ENCODE data around the gene MTPN. TPM values are rescaled to one million over a fixed set of nuclear protein-coding genes. Genes with fewer than 3 reads are reported as not detected.

MTPN gene
- total RNA-seq, 4 donors from 2014 or later: 100 to 182 (median 145) TPM

GRCh38 chr7:135998081-135998480 lies 20.9 kb upstream of the MTPN start:
- Histone ChIP-seq H3K36me3 (no peaks in the 10 kb centered on the region), H3K4me3 (no peak overlapping the region), H3K27ac (no peak overlapping the region), H3K27me3 (no peaks in the 10 kb centered on the region), H3K4me1 (no peaks in the 10 kb centered on the region), H3K9me3 (no peaks in the 10 kb centered on the region)
- intact Hi-C loops (cut with DNase I): no loop called here
- no peak for DNase-seq
- TF ChIP-seq POLR2A (IDR thresholded peaks at IDR 0.05) (no peak), CTCF (IDR thresholded peaks at IDR 0.05) (no peak)

- Histone ChIP-seq H3K4me3 (no peak overlapping the region), H3K27ac (no peak overlapping the region), H3K36me3 (no peaks in the 10 kb centered on the region), H3K27me3 (no peaks in the 10 kb centered on the region), H3K4me1 (peaks cover 0 to 12% (median 6%) of the 10 kb centered on the region in 3 donors), H3K9me3 (no peaks in the 10 kb centered on the region)
- 54 to 66% methylated on average over 2 of the region's 2 CpGs for WGBS, 2 donors
- intact Hi-C loops (cut with DNase I): no loop called here
- no peak for DNase-seq
- TF ChIP-seq CTCF (IDR thresholded peaks at IDR 0.05) (no peak), POLR2A (IDR thresholded peaks at IDR 0.05) (no peak)
These were observed 18.6 kb upstream of the MTPN start for GRCh38 chr7:135995748-135996147.

DNA sequence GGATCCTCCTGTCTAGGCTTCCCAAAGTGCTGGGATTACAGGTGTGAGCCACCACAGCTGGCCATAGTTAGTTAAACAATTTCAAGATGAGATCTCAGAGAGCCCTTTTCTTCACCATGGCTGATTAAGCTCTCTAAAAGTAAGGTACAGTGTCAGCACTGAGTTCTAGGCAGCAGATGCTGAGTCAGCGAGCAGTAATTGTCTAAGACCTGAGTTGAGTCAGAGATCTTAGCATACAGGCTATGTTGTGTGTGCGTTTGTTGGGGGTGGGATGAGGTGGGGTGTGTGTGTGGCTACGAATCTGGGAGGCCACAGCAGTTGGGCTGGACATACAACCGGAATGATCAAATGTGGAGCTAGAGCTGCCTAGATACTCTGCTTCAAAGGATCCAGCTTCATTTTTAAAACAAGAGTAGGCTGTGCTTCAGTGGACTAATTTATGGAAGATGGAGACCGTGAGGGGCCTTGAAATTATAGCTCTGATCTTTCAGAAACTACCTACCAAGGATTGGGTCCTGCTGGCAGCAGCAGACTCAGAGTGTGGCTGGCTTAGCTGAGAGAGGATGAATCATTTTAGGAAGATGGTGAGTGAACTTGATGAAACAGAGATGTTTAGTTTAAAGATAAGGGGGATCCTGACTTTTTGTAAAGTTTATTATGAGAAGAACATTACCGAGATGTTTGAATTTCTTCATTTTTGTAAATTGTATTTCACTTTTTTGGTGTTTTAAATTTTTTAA lies 17.5 kb upstream of the MTPN start:
- no peak overlapping the region for H3K4me3 ChIP-seq
- H3K4me1 ChIP-seq: peaks cover 0 to 12% (median 6%) of the 10 kb centered on the region in 3 donors
- 74% methylated on average over 6 of the region's 6 CpGs for WGBS, 2 donors
- H3K36me3 ChIP-seq: no peaks in the 10 kb centered on the region
- no peak overlapping the region for H3K27ac ChIP-seq
- no peak for TF ChIP-seq CTCF (IDR thresholded peaks at IDR 0.05)
- no peak for TF ChIP-seq POLR2A (IDR thresholded peaks at IDR 0.05)
- no peaks in the 10 kb centered on the region for H3K9me3 ChIP-seq
- intact Hi-C loops (cut with DNase I): no loop called here
- no peaks in the 10 kb centered on the region for H3K27me3 ChIP-seq
- no peak for DNase-seq

- Histone ChIP-seq H3K27me3 (no peaks in the 10 kb centered on the region), H3K9me3 (no peaks in the 10 kb centered on the region), H3K4me1 (peaks cover 0 to 12% (median 6%) of the 10 kb centered on the region in 3 donors), H3K27ac (no peak overlapping the region), H3K4me3 (no peak overlapping the region), H3K36me3 (no peaks in the 10 kb centered on the region)
- intact Hi-C loops (cut with DNase I): no loop called here
- no peak for DNase-seq
- no peak for TF ChIP-seq CTCF (IDR thresholded peaks at IDR 0.05)
- no peak for TF ChIP-seq POLR2A (IDR thresholded peaks at IDR 0.05)
- WGBS, 2 donors: 73 to 85% methylated on average over 3 of the region's 3 CpGs
These were observed 16.8 kb upstream of the MTPN start for GRCh38 chr7:135993950-135994349.

GRCh38 chr7:135991906-135992305 lies 14.7 kb upstream of the MTPN start:
- WGBS, 2 donors: 83 to 88% methylated on average over 2 of the region's 2 CpGs
- Histone ChIP-seq H3K27ac (no peak overlapping the region), H3K4me3 (no peak overlapping the region), H3K36me3 (no peaks in the 10 kb centered on the region), H3K9me3 (no peaks in the 10 kb centered on the region), H3K4me1 (peaks cover 0 to 12% (median 6%) of the 10 kb centered on the region in 3 donors), H3K27me3 (no peaks in the 10 kb centered on the region)
- no peak for DNase-seq
- TF ChIP-seq POLR2A (IDR thresholded peaks at IDR 0.05) (no peak), CTCF (IDR thresholded peaks at IDR 0.05) (no peak)
- intact Hi-C loops (cut with DNase I): no loop called here

Data from esophagus squamous epithelium (tissue), 5 donors.